Keratinocyte (primary cell): ENCODE results near the gene EXOC3.

ENCODE experiments used
- CTCF ChIP-seq, 3 experiments: IDR thresholded peaks in 1 of 3; conservative IDR thresholded peaks in 1 of 3; optimal IDR thresholded peaks in 1 of 3; 2 replicates in 2 of 3; 3 replicates in 1 of 3; pipeline versions ENCODE3 to v1.5.1; 2011; ENCODE audit warnings: low read length in 3 of 3, mild to moderate bottlenecking in 3 of 3, moderate library complexity in 2 of 3, control low read depth in 1 of 3, inconsistent platforms in 1 of 3; ENCODE audit not compliant: insufficient read depth in 2 of 3; ENCODE audit errors: extremely low read depth in 1 of 3
- EZH2 ChIP-seq: IDR thresholded peaks from one replicate; pipeline ENCODE4 v1.6.1; 2012; ENCODE audit warnings: inconsistent platforms, mild to moderate bottlenecking, low read length, moderate library complexity

GRCh38 chr5:489689-490080 lies 46.7 kb downstream of the EXOC3 start:
- TF ChIP-seq CTCF (optimal IDR thresholded peaks at IDR 0.05 in 1 of 3, IDR thresholded peaks at IDR 0.05 in 1 of 3, conservative IDR thresholded peaks at IDR 0.05 in 1 of 3; ENCODE audit: extremely low read depth in 1 of 3, insufficient read depth in 2 of 3, low read length in 3 of 3) (no peak), EZH2 (no peak)
